ENCODE data around the gene PPP1R13B.

DNA sequence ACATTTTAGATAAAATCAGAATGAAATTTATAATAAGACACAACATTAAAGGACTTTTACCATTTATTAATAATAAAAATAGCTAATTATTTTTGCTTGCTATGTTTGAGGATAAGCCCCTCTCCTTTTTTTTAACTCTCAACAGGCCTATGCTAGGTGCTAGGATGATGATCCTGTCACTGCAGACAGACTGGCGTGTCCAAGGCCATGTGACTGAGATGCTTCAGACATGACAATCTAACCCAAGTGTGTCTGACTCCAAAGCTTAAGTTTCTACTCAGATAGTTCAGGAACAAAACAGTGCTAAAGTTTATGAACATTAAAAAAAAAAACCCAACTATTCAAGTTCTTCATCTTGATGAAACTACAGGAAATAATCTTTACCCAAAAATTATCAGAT is 29.8 kb downstream of the PPP1R13B start:
- TF ChIP-seq, protein P1, sequence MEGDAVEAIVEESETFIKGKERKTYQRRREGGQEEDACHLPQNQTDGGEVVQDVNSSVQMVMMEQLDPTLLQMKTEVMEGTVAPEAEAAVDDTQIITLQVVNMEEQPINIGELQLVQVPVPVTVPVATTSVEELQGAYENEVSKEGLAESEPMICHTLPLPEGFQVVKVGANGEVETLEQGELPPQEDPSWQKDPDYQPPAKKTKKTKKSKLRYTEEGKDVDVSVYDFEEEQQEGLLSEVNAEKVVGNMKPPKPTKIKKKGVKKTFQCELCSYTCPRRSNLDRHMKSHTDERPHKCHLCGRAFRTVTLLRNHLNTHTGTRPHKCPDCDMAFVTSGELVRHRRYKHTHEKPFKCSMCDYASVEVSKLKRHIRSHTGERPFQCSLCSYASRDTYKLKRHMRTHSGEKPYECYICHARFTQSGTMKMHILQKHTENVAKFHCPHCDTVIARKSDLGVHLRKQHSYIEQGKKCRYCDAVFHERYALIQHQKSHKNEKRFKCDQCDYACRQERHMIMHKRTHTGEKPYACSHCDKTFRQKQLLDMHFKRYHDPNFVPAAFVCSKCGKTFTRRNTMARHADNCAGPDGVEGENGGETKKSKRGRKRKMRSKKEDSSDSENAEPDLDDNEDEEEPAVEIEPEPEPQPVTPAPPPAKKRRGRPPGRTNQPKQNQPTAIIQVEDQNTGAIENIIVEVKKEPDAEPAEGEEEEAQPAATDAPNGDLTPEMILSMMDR (IDR thresholded peaks at IDR 0.05), result no peak
- TF ChIP-seq POLR2A (IDR thresholded peaks at IDR 0.05), result no peak
